Muscle of leg (tissue), 11 donors: ENCODE results near the gene ERRFI1. TPM values are rescaled to one million over a fixed set of nuclear protein-coding genes. Genes with fewer than 3 reads are reported as not detected.
"Not testable (repeated sequence)": the region's sequence is repeated elsewhere in the genome, so short reads cannot be mapped to it uniquely, and the experiment has no call there.

Experiments used
- DNase-seq: peaks from one replicate; pipeline ENCODE4 v3.0.0; 2013
- H3K27ac ChIP-seq: one replicate; pipeline ENCODE4 v1.5.1; 2013; ENCODE audit warnings: mild to moderate bottlenecking, low read length, control low read depth
- H3K27me3 ChIP-seq: one replicate; pipeline ENCODE4 v1.6.1; 2013; ENCODE audit warnings: low read length; ENCODE audit not compliant: control insufficient read depth, insufficient read depth
- H3K36me3 ChIP-seq: one replicate; pipeline ENCODE4 v1.6.1; 2013; ENCODE audit warnings: low read length; ENCODE audit not compliant: control insufficient read depth, insufficient read depth
- H3K4me1 ChIP-seq: one replicate; pipeline ENCODE4 v1.6.1; 2013; ENCODE audit warnings: low read length; ENCODE audit not compliant: control insufficient read depth, insufficient read depth
- H3K4me3 ChIP-seq: one replicate; pipeline ENCODE4 v1.5.1; 2013; ENCODE audit warnings: low read length, control low read depth
- H3K9me3 ChIP-seq: replicated peaks from 2 replicates; pipeline ENCODE4 v1.6.1; 2013; ENCODE audit warnings: low read depth, low read length; ENCODE audit not compliant: control insufficient read depth
- WGBS: methylation state at CpG from one replicate; pipeline ENCODE4 v1.1.5; 2013; ENCODE audit warnings: missing lambda C conversion rate; ENCODE audit not compliant: insufficient coverage; 5-methylcytosine and 5-hydroxymethylcytosine counted together
- polyA plus RNA-seq, 8 donors: library from polyadenylated mRNA; unstranded; fragments of 120-200 nt; gene quantifications; one replicate each; pipeline versions ENCODE4 v1.2.1 to v1.2.3, GENCODE V29; 2013; ENCODE audit warnings: inconsistent platforms in 1 of 8, low replicate concordance in 1 of 8; ENCODE audit not compliant: insufficient read length in 8 of 8, insufficient read depth in 1 of 8
- total RNA-seq: library from RNA; stranded (reverse); fragments of 120-200 nt; gene quantifications from one replicate; pipeline ENCODE4 v1.2.4, GENCODE V29; 2013

Gene ERRFI1
- total and polyA plus RNA-seq, 9 donors = 3.9 to 10.3 (median 6.2) TPM

- Histone ChIP-seq H3K27me3 (no peaks in the 10 kb centered on the region), H3K36me3 (no peaks in the 10 kb centered on the region), H3K27ac (peak overlapping the region; percentile 6), H3K4me1 (peaks cover 2% of the 10 kb centered on the region), H3K4me3 (no peak overlapping the region), H3K9me3 (no peaks in the 10 kb centered on the region)
- WGBS = 80% methylated on average over 3 of the region's 11 CpGs
- DNase-seq = no peak
Observed at GRCh38 chr1:8061673-8062386, 35.7 kb upstream of the ERRFI1 start.

DNA sequence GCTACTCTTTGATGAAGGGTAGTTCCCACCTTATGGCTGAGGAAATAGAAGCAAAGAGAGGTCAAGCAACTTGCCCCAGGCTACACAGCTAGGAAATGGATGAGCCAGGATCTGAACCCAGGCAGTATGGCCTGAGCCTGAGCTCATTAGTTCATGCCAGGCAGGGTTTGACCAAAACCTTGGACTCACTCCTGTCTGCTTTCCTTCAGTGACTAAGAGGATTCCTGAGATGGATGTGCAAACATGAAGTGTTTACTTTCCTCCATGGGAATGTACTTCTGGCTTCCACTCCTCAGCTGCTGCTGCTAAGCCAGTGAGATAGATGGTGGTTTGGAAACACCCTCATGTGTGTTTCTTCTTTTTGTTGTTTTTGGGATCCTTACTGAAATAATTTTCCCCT is 35.1 kb upstream of the ERRFI1 start:
- H3K4me1 ChIP-seq = peaks cover 2% of the 10 kb centered on the region
- H3K27me3 ChIP-seq = no peaks in the 10 kb centered on the region
- no peaks in the 10 kb centered on the region for H3K36me3 ChIP-seq
- H3K4me3 ChIP-seq = no peak overlapping the region
- no peaks in the 10 kb centered on the region for H3K9me3 ChIP-seq
- H3K27ac ChIP-seq = no peak overlapping the region
- DNase-seq = peak; percentile 37

DNA sequence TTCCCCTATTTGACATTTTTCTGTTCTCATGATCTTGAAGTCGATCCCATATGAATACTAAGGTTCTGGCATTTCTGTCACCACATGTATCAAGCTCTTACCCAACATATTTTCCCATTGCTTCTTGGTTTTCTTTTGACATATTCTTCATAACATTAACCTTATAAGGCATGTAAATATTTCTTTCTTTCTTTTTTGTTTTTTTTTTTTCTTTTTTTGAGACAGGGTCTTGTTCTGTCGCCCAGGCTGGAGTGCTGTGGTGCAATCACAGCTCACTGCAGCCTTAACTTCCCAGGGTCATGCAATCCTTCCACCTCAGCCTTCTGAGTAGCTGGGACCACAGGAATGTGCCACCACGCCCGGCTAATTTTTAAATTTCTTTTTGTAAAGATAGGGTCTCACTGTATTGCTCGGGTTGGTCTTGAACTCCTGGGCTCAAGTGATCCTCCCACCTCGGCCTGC is 33.1 kb upstream of the ERRFI1 start:
- WGBS = 84% methylated on average over 5 of the region's 6 CpGs
- H3K9me3 ChIP-seq = no peaks in the 10 kb centered on the region
- H3K4me3 ChIP-seq = no peak overlapping the region
- H3K27ac ChIP-seq = no peak overlapping the region
- peaks cover 2% of the 10 kb centered on the region for H3K4me1 ChIP-seq
- no peak for DNase-seq
- no peaks in the 10 kb centered on the region for H3K27me3 ChIP-seq
- H3K36me3 ChIP-seq = no peaks in the 10 kb centered on the region

DNA sequence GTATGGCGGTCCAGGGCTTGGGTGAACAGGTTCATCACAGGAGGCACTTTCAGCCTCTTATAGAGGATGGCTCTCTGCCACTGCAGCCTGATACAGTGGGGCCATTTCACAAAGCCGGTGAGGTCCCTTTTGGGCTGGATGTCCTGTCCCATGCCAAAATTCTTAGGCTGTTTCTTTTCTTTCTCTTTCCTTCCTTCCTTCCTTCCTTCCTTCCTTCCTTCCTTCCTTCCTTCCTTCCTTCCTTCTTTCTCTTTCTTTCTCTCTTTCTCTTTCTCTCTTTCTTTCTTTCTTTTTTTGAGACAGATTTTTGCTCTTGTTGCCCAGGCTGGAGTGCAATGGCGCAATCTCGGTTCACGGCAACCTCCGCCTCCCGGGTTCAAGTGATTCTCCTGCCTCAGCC is 31.7 kb upstream of the ERRFI1 start:
- H3K4me1 ChIP-seq, DNase-seq, H3K4me3 ChIP-seq, H3K9me3 ChIP-seq, H3K27ac ChIP-seq, H3K36me3 ChIP-seq, H3K27me3 ChIP-seq: not testable (repeated sequence)
- WGBS = 100% methylated on average over 1 of the region's 7 CpGs

GRCh38 chr1:8055973-8056372 is 29.9 kb upstream of the ERRFI1 start:
- DNase-seq = no peak
- no peaks in the 10 kb centered on the region for H3K36me3 ChIP-seq
- no peak overlapping the region for H3K27ac ChIP-seq
- H3K27me3 ChIP-seq = no peaks in the 10 kb centered on the region
- no peaks in the 10 kb centered on the region for H3K9me3 ChIP-seq
- no peak overlapping the region for H3K4me3 ChIP-seq
- no peaks in the 10 kb centered on the region for H3K4me1 ChIP-seq
- WGBS = no CpG with 5 or more reads among the region's 4 CpGs

DNA sequence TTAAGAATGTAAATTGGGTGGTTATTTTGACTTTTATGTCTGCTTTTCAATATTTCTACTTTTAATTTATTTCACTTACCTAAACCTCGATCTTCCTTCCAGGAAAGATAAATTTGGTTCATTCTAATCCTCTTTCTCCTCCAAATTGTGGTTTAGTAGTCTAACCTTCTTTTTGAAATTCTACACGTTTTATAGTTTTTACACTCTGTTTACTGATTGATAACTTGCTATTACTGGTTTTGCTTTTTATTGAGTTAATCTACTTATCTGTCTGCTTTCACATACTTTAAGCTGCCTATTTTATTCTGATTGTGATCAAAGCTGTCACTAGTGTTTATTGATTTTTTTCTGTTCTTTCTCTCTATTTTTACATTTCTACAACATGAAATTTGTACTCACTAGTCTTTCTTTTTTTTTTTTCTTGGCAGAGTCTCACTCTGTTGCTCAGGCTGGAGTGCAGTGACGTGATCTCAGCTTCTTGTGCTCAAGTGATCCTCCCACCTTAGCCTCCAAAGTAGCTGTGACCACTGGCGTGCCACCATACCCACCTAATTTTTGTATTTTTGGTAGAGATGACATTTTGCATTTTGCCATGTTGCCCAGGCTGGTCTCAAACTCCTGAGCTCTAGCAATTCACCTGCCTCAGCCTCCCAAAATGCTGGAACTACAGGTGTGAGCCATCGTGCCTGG is 27.9 kb upstream of the ERRFI1 start:
- Histone ChIP-seq H3K27ac (no peak overlapping the region), H3K9me3 (no peaks in the 10 kb centered on the region), H3K4me3 (no peak overlapping the region), H3K4me1 (no peaks in the 10 kb centered on the region), H3K27me3 (no peaks in the 10 kb centered on the region), H3K36me3 (no peaks in the 10 kb centered on the region)
- no CpG with 5 or more reads among the region's 5 CpGs for WGBS
- peak; percentile 26 for DNase-seq

DNA sequence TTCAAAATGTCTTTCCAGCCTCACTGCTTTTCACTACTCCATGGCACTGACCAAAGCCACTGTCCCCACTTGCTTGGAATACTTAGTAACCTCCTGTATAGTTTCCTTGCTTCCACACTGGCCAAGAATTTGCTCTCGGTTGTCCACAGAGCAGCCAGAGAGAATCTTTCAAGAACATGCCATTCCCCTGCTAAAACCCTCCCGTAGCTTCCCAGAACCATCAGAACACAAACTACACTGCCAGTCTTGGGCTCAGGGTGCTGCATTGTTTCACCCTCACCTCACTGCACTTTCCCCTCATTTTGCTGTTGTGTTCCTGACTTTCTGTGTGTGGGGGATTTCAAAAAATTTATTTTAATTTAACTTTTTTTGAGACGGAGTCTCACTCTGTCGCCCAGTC is 25.5 kb upstream of the ERRFI1 start:
- no peaks in the 10 kb centered on the region for H3K36me3 ChIP-seq
- DNase-seq = no peak
- WGBS = 86% methylated on average over 2 of the region's 4 CpGs
- H3K27ac ChIP-seq = no peak overlapping the region
- no peaks in the 10 kb centered on the region for H3K9me3 ChIP-seq
- H3K4me3 ChIP-seq = no peak overlapping the region
- H3K4me1 ChIP-seq = peaks cover 3% of the 10 kb centered on the region
- no peaks in the 10 kb centered on the region for H3K27me3 ChIP-seq

GRCh38 chr1:8049229-8049628 is 23.1 kb upstream of the ERRFI1 start:
- H3K4me1 ChIP-seq, H3K4me3 ChIP-seq, H3K9me3 ChIP-seq, H3K27me3 ChIP-seq, H3K36me3 ChIP-seq, H3K27ac ChIP-seq, DNase-seq: not testable (repeated sequence)
- WGBS = no CpG with 5 or more reads among the region's 4 CpGs

DNA sequence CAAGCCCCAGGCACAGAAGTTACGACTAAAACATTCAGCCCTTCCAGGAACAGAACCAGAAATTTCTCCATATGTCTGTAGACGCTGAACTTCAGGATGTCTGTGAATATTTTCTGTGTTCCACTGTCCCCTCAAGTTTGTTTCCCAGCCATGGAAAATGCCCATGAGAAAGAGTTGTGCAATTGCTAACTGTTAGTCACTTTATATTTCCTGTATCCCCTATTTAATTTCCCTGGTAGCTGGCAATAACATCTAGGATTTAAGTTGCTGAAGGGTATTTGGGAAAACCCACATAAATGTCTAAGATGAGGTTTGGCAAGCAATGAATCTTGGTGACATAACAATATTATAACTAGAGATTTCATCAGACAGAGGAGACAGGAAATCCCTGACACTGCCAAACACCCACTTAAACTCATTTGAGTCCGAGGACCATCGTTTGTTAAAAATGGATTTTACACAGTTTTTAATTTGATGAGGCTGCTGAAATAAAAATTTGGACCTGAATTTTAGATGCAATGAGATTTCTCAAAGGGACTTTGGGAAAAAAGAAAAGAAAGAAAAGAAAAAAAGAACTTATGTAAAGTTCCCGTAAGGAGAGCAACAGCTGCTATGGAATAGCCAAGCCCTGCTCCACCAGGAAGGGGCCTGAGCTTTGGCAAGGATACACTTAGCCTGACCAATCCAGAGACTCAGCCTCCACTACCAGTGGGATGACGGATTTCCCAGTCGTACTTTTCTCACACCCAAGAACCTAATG is 21.8 kb upstream of the ERRFI1 start:
- DNase-seq = peak; percentile 89
- Histone ChIP-seq H3K36me3 (no peaks in the 10 kb centered on the region), H3K4me3 (no peak overlapping the region), H3K27me3 (no peaks in the 10 kb centered on the region), H3K4me1 (peaks cover 3% of the 10 kb centered on the region), H3K27ac (peak overlapping the region; percentile 91), H3K9me3 (peaks cover under 1% of the 10 kb centered on the region)
- no CpG with 5 or more reads among the region's 7 CpGs for WGBS

GRCh38 chr1:8047112-8047511 is 21.0 kb upstream of the ERRFI1 start:
- H3K4me3 ChIP-seq = no peak overlapping the region
- WGBS = 50% methylated on average over 1 of the region's 3 CpGs
- H3K27ac ChIP-seq = peak overlapping the region; percentile 91
- H3K36me3 ChIP-seq = no peaks in the 10 kb centered on the region
- no peaks in the 10 kb centered on the region for H3K27me3 ChIP-seq
- H3K9me3 ChIP-seq = peaks cover 5% of the 10 kb centered on the region
- DNase-seq = peak; percentile 48
- H3K4me1 ChIP-seq = peaks cover 3% of the 10 kb centered on the region
